GM19025 (cell line): ENCODE data around the gene PCIF1.

Source experiments
- ATAC-seq: cut with Tn5 transposase; IDR thresholded peaks from one replicate; pipeline ENCODE4 v1.9.1; 2021; ENCODE audit warnings: mild to moderate bottlenecking, low read depth, moderate library complexity; ENCODE audit not compliant: unreplicated experiment

The PCIF1 gene

GRCh38 chr20:45904583-45905504 is 29.6 kb upstream of the PCIF1 start:
- ATAC-seq = no peak

- no peak for ATAC-seq
Measured at GRCh38 chr20:45905505-45906079, 28.9 kb upstream of the PCIF1 start.

- no peak for ATAC-seq
Measured at GRCh38 chr20:45907219-45907948, 27.1 kb upstream of the PCIF1 start.

- no peak for ATAC-seq
Measured at GRCh38 chr20:45908084-45908483, 26.4 kb upstream of the PCIF1 start.

GRCh38 chr20:45909336-45909808 is 25.1 kb upstream of the PCIF1 start:
- ATAC-seq = no peak

- ATAC-seq = no peak
Measured at GRCh38 chr20:45909817-45910669, 24.4 kb upstream of the PCIF1 start.

- peak; percentile 86 for ATAC-seq
Measured at GRCh38 chr20:45910670-45911485, 23.6 kb upstream of the PCIF1 start.

GRCh38 chr20:45911486-45912343 is 22.8 kb upstream of the PCIF1 start, which contains the start of gene PLTP:
Gene PLTP (minus strand): TSS chr20:45912155. CDS start chr20:45911452, 703 bp downstream.
- no peak for ATAC-seq

- ATAC-seq = no peak
Measured at GRCh38 chr20:45912344-45912682, 22.2 kb upstream of the PCIF1 start.

- ATAC-seq = no peak
Measured at GRCh38 chr20:45913116-45913515, 21.4 kb upstream of the PCIF1 start.

- ATAC-seq = no peak
Measured at GRCh38 chr20:45917790-45918141, 16.7 kb upstream of the PCIF1 start.

GRCh38 chr20:45918182-45918737 is 16.2 kb upstream of the PCIF1 start:
- ATAC-seq = no peak

GRCh38 chr20:45918779-45919537 is 15.5 kb upstream of the PCIF1 start:
- no peak for ATAC-seq

GRCh38 chr20:45919542-45920399 is 14.7 kb upstream of the PCIF1 start:
- no peak for ATAC-seq

GRCh38 chr20:45920462-45921336 is 13.8 kb upstream of the PCIF1 start:
- ATAC-seq = no peak
